DOHH2 (cell line): Measurements from ENCODE around the gene DNAH1.

Experiments
- H3F3A ChIP-seq: fragments of 200-600 bp; sonication (generic), shearing (Covaris generic); 2 replicates; pipeline ENCODE4 v1.6.0; 2016; ENCODE audit warnings: antibody characterized with exemption, mild to moderate bottlenecking; ENCODE audit not compliant: control insufficient read depth, insufficient read depth
- H3K27ac ChIP-seq: fragments of 200-600 bp; sonication (generic); 2 replicates; pipeline ENCODE4 v1.5.1; 2014; ENCODE audit warnings: low read depth, mild to moderate bottlenecking, low read length, moderate library complexity
- H3K27me3 ChIP-seq: fragments of 200-600 bp; sonication (generic); 2 replicates; pipeline ENCODE4 v1.6.1; 2014; ENCODE audit warnings: mild to moderate bottlenecking, low read length, mixed read lengths; ENCODE audit not compliant: control insufficient read depth
- H3K36me3 ChIP-seq: fragments of 200-600 bp; sonication (generic); 2 replicates; pipeline ENCODE4 v1.6.1; 2014; ENCODE audit warnings: mild to moderate bottlenecking, low read length, moderate library complexity, mixed read lengths; ENCODE audit not compliant: control insufficient read depth
- H3K4me1 ChIP-seq: fragments of 200-600 bp; sonication (generic); 2 replicates; pipeline ENCODE4 v1.6.1; 2014; ENCODE audit warnings: mild to moderate bottlenecking, low read length, mixed read lengths; ENCODE audit not compliant: control insufficient read depth
- H3K4me2 ChIP-seq: fragments of 200-600 bp; sonication (generic); 2 replicates; pipeline ENCODE4 v1.6.0; 2014; ENCODE audit warnings: mild to moderate bottlenecking, low read length, moderate library complexity
- H3K4me3 ChIP-seq: fragments of 200-600 bp; sonication (generic); 2 replicates; pipeline ENCODE4 v1.5.1; 2014; ENCODE audit warnings: mild to moderate bottlenecking, low read length, mixed read lengths
- H3K79me2 ChIP-seq: fragments of 200-600 bp; sonication (generic); 2 replicates; pipeline ENCODE4 v1.6.1; 2014; ENCODE audit warnings: mild to moderate bottlenecking, low read length, mixed read lengths; ENCODE audit not compliant: control insufficient read depth
- H3K9me2 ChIP-seq: fragments of 200-600 bp; sonication (generic); replicated peaks from 2 replicates; pipeline ENCODE4 v1.6.1; 2014; ENCODE audit warnings: mild to moderate bottlenecking, low read length, mixed read lengths; ENCODE audit not compliant: control insufficient read depth
- H3K9me3 ChIP-seq: fragments of 200-600 bp; sonication (generic); 2 replicates; pipeline ENCODE4 v1.6.1; 2014; ENCODE audit warnings: antibody characterized with exemption, low read length, mixed read lengths; ENCODE audit not compliant: control insufficient read depth, insufficient read depth
- H4K20me1 ChIP-seq: fragments of 200-600 bp; sonication (generic); 2 replicates; pipeline ENCODE4 v1.6.0; 2014; ENCODE audit warnings: low read depth, mild to moderate bottlenecking, antibody characterized with exemption, low read length, moderate library complexity; ENCODE audit not compliant: control insufficient read depth, insufficient read depth
- CTCF ChIP-seq: fragments of 200-600 bp; sonication (generic); IDR thresholded peaks from one replicate; pipeline ENCODE4 v1.5.1; 2014; ENCODE audit warnings: antibody characterized with exemption, mild to moderate bottlenecking, low read depth, low read length; ENCODE audit not compliant: poor library complexity, severe bottlenecking
- EZH2phosphoT487 ChIP-seq: fragments of 200-600 bp; sonication (generic); IDR thresholded peaks from 2 replicates; pipeline ENCODE4 v1.6.1; 2017; ENCODE audit warnings: borderline replicate concordance, mild to moderate bottlenecking, antibody characterized with exemption, low read length, moderate library complexity, mixed read lengths

The DNAH1 gene

DNA sequence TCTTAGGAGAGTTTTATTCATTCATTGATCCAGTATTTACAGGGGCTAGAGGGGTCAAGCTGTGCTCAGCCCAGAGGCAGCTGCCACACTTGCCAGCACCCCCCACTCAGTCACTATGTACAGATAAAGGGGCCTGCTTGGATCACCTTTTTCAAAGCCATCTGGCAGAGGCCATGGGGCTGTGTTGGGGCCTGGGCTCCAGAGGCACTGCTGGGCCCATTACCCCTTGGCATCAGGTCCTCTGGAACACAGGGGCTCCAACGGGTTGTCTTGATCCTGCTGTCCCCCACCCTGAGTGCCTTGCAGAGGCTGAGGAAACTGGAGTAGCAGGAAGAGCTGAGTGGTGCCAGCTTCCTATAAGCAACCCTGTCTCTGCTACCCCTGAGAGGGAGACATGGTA, 84.9 kb downstream of the DNAH1 start:
- H3F3A ChIP-seq, result no peaks in the 10 kb centered on the region
- no peak overlapping the region for H3K27ac ChIP-seq
- H3K79me2 ChIP-seq, result no peaks in the 10 kb centered on the region
- H3K4me2 ChIP-seq, result no peak overlapping the region
- H4K20me1 ChIP-seq, result no peaks in the 10 kb centered on the region
- no peaks in the 10 kb centered on the region for H3K4me1 ChIP-seq
- H3K4me3 ChIP-seq, result no peak overlapping the region
- no peaks in the 10 kb centered on the region for H3K9me3 ChIP-seq
- TF ChIP-seq CTCF (no peak), EZH2phosphoT487 (no peak)
- no peaks in the 10 kb centered on the region for H3K27me3 ChIP-seq
- peaks cover 56% of the 10 kb centered on the region for H3K36me3 ChIP-seq
- H3K9me2 ChIP-seq, result no peaks in the 10 kb centered on the region

GRCh38 chr3:52401551-52401950, 85.4 kb downstream of the DNAH1 start:
- H3F3A ChIP-seq, result no peaks in the 10 kb centered on the region
- H3K4me3 ChIP-seq, result no peak overlapping the region
- no peak overlapping the region for H3K27ac ChIP-seq
- no peaks in the 10 kb centered on the region for H3K79me2 ChIP-seq
- H3K4me1 ChIP-seq, result no peaks in the 10 kb centered on the region
- no peaks in the 10 kb centered on the region for H3K9me3 ChIP-seq
- no peaks in the 10 kb centered on the region for H3K27me3 ChIP-seq
- no peak overlapping the region for H3K4me2 ChIP-seq
- H3K9me2 ChIP-seq, result no peaks in the 10 kb centered on the region
- H4K20me1 ChIP-seq, result no peaks in the 10 kb centered on the region
- TF ChIP-seq CTCF, result no peak
- no peak for TF ChIP-seq EZH2phosphoT487
- H3K36me3 ChIP-seq, result peaks cover 61% of the 10 kb centered on the region

DNA sequence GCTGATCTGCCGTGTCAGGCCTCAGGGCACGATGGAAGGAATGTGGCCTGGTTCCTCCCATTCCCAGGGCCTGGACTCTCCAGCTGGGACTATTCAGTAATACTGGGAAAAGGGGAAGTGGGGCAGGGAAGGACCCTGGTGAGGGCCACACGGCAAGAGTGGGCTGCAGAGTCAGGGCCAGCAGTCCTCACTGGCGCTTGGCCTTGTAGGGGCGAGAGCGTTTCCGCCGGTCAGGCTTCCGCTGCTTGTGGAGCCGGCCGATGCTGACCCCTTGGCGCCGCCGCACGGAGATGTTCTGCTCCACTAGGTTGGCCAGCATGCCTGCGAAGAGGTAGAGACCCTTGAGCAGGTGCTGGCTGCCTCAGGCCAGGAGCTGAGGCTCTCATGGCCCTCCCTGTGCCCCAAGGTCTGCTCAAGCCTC, 86.0 kb downstream of the DNAH1 start:
- H3K9me3 ChIP-seq, result no peaks in the 10 kb centered on the region
- H3K79me2 ChIP-seq, result peaks cover 1% of the 10 kb centered on the region
- H3K4me1 ChIP-seq, result no peaks in the 10 kb centered on the region
- H4K20me1 ChIP-seq, result no peaks in the 10 kb centered on the region
- H3K9me2 ChIP-seq, result no peaks in the 10 kb centered on the region
- H3K27ac ChIP-seq, result no peak overlapping the region
- H3K4me3 ChIP-seq, result no peak overlapping the region
- H3F3A ChIP-seq, result no peaks in the 10 kb centered on the region
- peaks cover 67% of the 10 kb centered on the region for H3K36me3 ChIP-seq
- no peak for TF ChIP-seq CTCF
- no peak for TF ChIP-seq EZH2phosphoT487
- no peaks in the 10 kb centered on the region for H3K27me3 ChIP-seq
- H3K4me2 ChIP-seq, result no peak overlapping the region
